GM12875 (cell line): ENCODE measurements around the gene DCAF5.

ENCODE experiments used
- H3K4me3 ChIP-seq: one replicate; pipeline ENCODE4 v1.5.1; 2011; ENCODE audit warnings: low read depth, low read length, control low read depth
- TF ChIP-seq, protein P1 (sequence below): IDR thresholded peaks from 2 replicates; pipeline ENCODE4 v1.5.1; 2011; ENCODE audit warnings: low read depth, mild to moderate bottlenecking, control low read depth, inconsistent platforms, low read length, moderate library complexity, borderline replicate concordance; ENCODE audit not compliant: insufficient read depth

DCAF5 gene

DNA sequence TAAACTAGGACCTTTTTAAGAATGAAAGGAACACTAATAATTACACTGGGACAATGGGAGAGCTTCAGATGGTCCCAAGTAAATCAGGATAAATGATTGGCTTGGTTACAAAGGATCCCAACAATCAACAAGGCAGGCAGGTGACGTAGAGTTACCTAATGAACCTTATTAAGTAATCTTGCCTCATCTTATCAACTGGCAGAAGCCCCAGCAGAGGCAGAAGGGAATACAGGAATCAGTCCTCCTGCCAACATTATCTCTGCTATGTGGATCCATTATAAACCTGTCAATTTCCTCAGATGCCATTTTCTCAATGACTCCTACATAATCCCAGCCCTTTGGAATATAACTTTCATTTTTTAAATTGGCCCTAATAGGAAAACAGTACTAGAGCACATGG lies 11.4 kb downstream of the DCAF5 start:
- H3K4me3 ChIP-seq: no peak overlapping the region
- TF ChIP-seq, protein P1, sequence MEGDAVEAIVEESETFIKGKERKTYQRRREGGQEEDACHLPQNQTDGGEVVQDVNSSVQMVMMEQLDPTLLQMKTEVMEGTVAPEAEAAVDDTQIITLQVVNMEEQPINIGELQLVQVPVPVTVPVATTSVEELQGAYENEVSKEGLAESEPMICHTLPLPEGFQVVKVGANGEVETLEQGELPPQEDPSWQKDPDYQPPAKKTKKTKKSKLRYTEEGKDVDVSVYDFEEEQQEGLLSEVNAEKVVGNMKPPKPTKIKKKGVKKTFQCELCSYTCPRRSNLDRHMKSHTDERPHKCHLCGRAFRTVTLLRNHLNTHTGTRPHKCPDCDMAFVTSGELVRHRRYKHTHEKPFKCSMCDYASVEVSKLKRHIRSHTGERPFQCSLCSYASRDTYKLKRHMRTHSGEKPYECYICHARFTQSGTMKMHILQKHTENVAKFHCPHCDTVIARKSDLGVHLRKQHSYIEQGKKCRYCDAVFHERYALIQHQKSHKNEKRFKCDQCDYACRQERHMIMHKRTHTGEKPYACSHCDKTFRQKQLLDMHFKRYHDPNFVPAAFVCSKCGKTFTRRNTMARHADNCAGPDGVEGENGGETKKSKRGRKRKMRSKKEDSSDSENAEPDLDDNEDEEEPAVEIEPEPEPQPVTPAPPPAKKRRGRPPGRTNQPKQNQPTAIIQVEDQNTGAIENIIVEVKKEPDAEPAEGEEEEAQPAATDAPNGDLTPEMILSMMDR: no peak

DNA sequence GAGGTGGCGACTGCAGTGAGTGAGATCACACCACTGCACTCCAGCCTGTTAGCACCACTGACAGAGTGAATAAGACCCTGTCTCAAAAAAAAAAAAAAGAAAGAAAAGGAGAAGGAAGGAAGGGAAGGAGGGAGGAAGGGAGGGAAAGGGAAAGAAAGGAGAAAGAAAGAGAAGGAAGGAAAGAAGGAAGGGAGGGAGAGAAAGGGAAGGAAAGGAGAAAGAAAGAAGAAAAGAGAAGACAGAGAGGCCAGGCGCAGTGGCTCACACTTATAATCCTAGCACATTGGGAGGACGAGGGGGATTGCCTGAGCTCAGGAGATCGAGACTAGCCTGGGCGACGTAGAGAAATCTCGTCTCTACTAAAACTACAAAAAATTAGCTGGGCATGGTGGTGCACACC lies 13.2 kb downstream of the DCAF5 start:
- H3K4me3 ChIP-seq: no peak overlapping the region
- TF ChIP-seq, protein P1: no peak

DNA sequence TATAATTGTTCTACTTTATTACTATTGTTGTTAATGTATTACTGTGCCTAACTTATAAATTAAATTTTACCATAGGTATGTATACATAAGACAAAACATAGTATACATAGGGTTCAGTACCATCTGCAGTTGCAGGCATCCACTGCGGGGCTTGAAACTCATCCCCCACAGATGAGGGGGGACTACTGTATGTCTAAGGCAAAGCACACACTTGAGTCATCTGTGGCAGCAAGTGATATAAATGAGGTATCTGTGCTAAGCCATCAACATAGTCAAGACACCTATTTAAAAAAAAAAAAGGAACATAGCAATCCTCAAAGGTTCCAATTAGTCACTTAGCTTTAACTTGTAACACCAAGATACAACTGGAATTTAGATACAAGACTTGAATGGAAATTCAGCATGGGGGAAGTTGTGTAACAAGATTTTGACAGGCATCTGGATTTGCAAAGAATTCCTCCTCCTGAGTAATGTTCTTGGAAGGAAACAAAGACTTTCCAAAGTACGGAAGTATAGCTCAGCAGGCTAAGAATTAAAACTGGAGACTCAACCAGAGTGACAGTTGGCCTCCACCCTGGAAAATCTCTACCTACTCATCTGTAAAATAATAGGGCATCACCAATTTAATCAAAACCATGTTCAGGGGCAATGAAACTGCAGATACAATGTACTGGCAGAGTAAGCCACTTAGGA lies 14.9 kb downstream of the DCAF5 start:
- no peak overlapping the region for H3K4me3 ChIP-seq
- TF ChIP-seq, protein P1: no peak

DNA sequence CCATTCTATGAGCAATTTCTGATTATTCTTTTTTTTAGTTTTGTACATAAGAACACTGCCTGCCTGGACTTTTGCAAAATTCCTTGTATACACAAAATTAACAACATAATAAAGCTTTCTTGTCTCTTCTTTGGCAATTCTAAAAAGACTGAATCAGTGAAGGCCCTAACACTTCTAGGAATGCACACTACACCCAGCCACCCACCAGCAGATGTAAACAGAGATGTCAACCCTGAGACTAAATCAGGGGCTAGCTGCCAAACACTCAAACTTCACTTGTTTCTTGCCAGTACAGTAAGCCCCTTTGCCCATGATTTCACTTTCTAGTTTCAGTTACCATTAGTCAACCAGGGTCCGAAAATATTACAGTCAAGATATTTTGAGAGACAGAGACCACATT lies 15.5 kb downstream of the DCAF5 start:
- TF ChIP-seq, protein P1: no peak
- H3K4me3 ChIP-seq: no peak overlapping the region

DNA sequence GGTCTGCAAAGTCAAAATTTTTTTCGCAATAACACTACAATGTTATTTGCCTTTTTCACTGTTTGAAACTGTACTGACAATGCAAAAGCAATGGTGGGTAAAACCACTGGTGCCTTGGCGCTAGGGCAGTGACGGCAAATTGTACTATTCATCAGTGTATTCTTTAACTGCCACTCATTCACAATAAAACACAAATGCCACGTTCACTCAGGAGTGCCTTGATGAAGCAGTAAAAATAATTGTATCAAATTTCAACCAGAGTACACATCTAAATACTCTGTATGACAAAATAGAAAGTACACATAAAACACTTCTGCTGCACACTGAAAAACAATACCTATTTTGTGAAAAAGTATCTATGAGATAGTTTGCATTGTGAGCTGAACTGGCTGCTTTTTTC lies 17.8 kb downstream of the DCAF5 start:
- TF ChIP-seq, protein P1: no peak
- H3K4me3 ChIP-seq: no peak overlapping the region

DNA sequence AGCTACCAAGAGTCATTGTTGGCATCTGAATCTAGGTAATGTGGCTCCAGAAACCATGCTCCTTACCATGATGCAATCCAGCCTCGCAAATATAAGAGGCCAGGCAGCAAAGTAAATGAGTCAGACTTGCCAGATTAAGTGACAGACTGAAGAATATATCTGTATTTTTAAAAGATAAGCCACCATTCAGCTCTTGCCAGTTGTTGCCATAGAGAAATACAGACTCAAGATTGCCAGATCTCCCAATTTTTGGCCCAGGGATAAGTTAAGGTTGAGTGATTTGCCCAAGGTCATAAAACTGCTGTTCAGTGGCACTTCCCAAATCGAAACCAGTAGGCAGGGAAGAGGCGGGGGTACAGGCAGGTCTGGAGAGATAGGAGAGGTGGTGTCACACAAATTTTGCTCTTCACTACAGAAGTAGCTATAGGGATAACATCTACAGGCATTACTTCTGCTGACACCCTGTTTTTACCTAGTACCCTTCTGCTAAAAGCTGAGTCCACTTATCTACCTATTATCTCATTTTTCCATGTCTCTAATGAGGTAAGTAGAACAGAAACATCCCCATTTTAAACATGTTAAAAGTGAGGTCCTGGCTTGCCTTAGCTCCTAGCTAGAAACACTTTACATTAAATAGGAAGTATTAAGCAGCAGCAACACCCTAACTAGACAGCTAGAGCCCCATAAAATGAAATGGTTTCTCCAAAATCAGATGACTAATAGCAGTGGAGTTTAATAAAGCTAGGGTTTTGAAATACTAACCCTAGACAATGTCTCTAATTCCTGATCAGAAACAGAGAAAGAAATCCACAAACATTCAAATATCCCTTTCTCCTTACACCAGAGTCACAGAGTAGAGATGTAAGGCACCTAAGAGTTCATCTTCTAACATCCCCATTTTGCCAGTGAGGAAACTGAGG lies 19.5 kb downstream of the DCAF5 start:
- H3K4me3 ChIP-seq: no peak overlapping the region
- TF ChIP-seq, protein P1: no peak

DNA sequence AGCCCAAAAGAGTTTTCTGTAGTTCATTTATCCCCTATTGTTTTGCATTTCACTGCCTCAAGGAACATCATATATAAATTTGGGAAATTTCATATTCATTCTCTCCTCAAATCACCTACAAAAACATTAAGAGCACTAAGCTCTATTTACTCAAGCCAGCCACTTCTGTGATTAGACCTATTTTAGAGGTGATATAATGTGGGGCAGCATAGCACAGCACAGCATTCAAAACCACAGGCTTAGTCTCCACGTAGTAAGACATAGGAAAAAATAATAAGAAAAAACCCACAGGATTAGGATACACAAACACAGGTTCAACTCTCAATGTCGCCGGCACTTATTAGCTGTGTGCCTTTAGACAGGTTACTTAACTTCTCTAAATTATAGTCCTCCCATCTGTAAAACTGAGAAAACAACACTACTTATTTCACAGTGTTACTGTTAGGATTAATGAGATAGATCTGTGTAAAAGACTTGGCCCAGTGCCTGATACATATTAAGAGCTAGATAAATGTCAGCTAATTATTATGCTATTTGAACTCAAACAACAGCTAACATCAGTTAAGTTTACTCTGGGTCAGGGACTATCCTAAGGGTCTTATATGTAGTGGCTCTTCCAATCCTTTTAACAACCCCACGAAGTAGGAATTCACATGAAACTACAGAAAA lies 20.3 kb downstream of the DCAF5 start:
- no peak overlapping the region for H3K4me3 ChIP-seq
- TF ChIP-seq, protein P1: no peak
